Neural crest cell (in vitro differentiated cells): ENCODE results near the gene CERS6. TPM values are rescaled to one million over a fixed set of nuclear protein-coding genes. Genes with fewer than 3 reads are reported as not detected.

ENCODE experiments used
- DNase-seq: peaks from one replicate; pipeline ENCODE4 v3.0.0; 2021; ENCODE audit warnings: low read depth, mixed read lengths, low spot score
- H3K27ac Mint-ChIP-seq: one replicate; pipeline ENCODE4 v1.8.0; 2021; ENCODE audit warnings: mild to moderate bottlenecking, mixed read lengths; ENCODE audit not compliant: unreplicated experiment
- H3K27me3 Mint-ChIP-seq: 2 replicates; pipeline ENCODE4 v1.8.0; 2021; ENCODE audit warnings: low read depth, mild to moderate bottlenecking, mixed read lengths
- H3K36me3 Mint-ChIP-seq: 2 replicates; pipeline ENCODE4 v1.8.0; 2021; ENCODE audit warnings: low read depth, mild to moderate bottlenecking, mixed read lengths
- H3K4me1 Mint-ChIP-seq: 2 replicates; pipeline ENCODE4 v1.8.0; 2021; ENCODE audit warnings: mixed read lengths
- H3K4me3 Mint-ChIP-seq: one replicate; pipeline ENCODE4 v1.8.0; 2021; ENCODE audit warnings: mild to moderate bottlenecking, mixed read lengths
- H3K9me3 Mint-ChIP-seq: 2 replicates; pipeline ENCODE4 v1.8.0; 2021; ENCODE audit warnings: mixed read lengths
- total RNA-seq: library from RNA; stranded (reverse); gene quantifications from 2 replicates; pipeline ENCODE4 v1.2.1, GENCODE V29; 2021
- TF ChIP-seq, protein P1 (sequence below): fragments of 200-600 bp; sonication (generic); conservative IDR thresholded peaks from 2 replicates; pipeline ENCODE4 v1.5.0; 2021; ENCODE audit warnings: antibody characterized with exemption, mild to moderate bottlenecking

CERS6 gene
- total RNA-seq, 1 donor from 2014 or later, result 27.4 TPM

DNA sequence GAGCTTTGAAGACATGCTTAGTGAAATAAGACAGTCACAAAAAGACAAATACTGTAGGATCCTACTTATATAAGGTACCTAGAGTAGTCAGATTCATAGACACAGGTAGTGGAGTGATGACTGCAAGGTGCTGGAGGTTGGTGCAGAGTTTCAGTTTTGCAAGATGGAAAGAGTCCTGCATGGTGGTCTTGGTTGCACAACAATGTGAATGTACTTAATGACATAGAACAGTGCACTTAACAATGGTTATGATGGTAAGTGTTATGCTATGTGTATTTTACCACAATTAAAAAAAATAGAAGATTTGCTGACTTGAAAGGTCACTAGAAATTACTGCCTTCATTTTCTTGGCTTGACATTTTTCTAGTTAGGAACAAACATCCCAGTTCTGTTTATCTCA lies 9.5 kb downstream of the CERS6 start:
- Mint-ChIP-seq H3K27me3 (no peaks in the 10 kb centered on the region), H3K4me3 (no peak overlapping the region), H3K27ac (no peak overlapping the region), H3K9me3 (peaks cover 2% of the 10 kb centered on the region), H3K36me3 (peaks cover 3% of the 10 kb centered on the region), H3K4me1 (peaks cover 50% of the 10 kb centered on the region)
- no peak for DNase-seq
- TF ChIP-seq, protein P1, sequence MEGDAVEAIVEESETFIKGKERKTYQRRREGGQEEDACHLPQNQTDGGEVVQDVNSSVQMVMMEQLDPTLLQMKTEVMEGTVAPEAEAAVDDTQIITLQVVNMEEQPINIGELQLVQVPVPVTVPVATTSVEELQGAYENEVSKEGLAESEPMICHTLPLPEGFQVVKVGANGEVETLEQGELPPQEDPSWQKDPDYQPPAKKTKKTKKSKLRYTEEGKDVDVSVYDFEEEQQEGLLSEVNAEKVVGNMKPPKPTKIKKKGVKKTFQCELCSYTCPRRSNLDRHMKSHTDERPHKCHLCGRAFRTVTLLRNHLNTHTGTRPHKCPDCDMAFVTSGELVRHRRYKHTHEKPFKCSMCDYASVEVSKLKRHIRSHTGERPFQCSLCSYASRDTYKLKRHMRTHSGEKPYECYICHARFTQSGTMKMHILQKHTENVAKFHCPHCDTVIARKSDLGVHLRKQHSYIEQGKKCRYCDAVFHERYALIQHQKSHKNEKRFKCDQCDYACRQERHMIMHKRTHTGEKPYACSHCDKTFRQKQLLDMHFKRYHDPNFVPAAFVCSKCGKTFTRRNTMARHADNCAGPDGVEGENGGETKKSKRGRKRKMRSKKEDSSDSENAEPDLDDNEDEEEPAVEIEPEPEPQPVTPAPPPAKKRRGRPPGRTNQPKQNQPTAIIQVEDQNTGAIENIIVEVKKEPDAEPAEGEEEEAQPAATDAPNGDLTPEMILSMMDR, result no peak

DNA sequence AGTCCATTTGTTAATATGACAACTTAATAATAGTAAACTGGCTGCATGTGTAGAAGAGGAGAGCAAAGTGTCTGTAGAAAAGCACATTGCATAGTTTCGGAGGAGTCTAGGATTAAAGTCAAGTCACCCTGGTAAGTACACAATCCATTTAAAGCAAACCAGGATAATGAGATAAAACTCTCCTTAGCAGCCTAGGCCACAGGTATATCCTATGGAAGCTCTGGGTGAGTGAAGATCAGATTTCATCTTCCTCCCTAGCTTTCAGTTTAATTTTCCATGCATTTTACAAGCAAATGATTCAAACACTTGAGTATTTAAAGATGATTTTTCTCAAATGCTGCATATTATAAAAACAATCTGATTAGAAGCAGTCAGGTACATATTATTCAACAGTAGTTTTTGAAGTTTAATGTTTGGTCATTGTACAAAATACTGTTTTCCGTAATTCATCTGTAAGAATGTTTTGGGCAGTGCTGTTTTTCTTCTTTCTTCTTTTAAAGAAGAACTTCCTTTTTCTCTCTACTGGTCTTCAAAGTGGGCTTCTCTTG lies 10.2 kb downstream of the CERS6 start:
- H3K36me3 Mint-ChIP-seq, result peaks cover 3% of the 10 kb centered on the region
- H3K4me1 Mint-ChIP-seq, result peaks cover 51% of the 10 kb centered on the region
- peaks cover 2% of the 10 kb centered on the region for H3K9me3 Mint-ChIP-seq
- no peak for DNase-seq
- TF ChIP-seq, protein P1, result no peak
- H3K27me3 Mint-ChIP-seq, result no peaks in the 10 kb centered on the region
- no peak overlapping the region for H3K4me3 Mint-ChIP-seq
- no peak overlapping the region for H3K27ac Mint-ChIP-seq

DNA sequence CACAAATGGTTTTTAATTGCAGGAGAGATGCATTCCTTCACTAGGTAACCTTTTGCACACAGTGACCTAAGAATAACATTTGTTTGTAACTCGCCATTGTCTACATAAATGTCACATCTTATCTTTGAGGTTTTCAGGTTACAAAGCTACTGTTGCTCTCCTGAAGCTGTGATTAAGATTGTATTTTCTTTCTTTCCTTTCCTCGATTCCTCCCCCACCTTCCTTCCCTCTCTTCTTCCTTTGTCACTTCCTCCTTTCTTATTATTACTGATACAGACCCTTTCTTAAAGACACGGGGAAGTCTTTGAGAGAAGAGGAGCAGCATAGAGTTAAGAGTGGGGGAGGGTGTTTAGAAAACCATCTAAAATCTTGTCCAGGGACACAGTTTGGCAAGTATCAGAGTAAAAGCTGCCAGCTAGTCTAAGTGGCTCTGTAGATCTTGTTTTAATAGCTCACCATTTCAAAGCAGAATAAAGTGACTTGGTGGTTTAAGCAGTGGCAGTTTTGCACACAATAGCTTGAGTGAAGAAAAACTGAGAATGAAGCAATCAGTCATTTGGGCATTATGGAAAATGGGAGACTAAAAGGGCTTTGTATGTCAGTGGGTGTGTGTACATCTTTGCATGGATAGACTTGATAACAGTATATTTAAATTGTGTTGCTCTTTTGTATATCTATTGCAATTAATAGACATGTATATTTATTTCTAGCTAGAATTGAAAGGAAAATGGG lies 10.9 kb downstream of the CERS6 start:
- no peak for DNase-seq
- Mint-ChIP-seq H3K4me3 (no peak overlapping the region), H3K27ac (no peak overlapping the region), H3K9me3 (peaks cover 2% of the 10 kb centered on the region), H3K27me3 (no peaks in the 10 kb centered on the region), H3K36me3 (no peaks in the 10 kb centered on the region), H3K4me1 (peaks cover 57% of the 10 kb centered on the region)
- TF ChIP-seq, protein P1, result no peak

DNA sequence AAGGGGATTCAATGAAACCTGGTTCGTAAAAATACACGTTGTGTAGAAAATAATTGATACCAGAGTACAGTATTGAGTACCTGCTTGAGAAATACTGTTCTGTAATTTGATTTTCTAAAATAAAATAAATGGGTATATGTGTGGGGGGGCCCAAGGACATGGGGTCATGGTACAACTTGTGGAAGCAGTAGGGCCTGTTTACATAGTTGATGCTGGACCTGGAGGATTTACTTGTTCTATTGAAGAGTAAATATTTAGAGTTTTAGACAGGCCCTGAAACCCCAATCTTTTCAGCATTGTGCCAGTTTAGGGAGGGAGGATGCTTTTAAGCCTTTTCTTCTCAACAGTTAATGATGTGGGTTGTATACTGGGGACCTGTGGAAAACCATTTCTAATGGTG lies 11.7 kb downstream of the CERS6 start:
- Mint-ChIP-seq H3K27ac (no peak overlapping the region), H3K4me1 (peaks cover 62% of the 10 kb centered on the region), H3K4me3 (no peak overlapping the region), H3K9me3 (peaks cover 2% of the 10 kb centered on the region), H3K27me3 (no peaks in the 10 kb centered on the region), H3K36me3 (no peaks in the 10 kb centered on the region)
- TF ChIP-seq, protein P1, result no peak
- no peak for DNase-seq

DNA sequence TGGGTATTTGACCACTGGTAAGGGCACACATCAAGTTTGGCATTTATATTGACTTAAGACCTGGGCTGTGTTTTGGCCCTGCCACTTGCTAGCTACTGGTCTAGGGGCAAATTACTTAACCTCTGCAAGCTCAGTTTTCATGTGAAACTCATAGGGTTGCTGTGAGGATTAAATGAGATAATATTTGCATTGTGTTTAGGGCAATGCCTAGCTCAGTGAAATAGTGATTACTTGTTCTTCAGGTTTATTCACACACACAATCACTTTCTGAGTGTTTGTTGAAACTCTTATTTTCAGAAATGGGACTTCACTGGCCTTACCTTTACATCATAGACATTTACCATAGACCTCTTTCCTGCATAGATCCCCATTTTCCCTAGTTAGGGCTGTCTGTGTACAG lies 12.3 kb downstream of the CERS6 start:
- Mint-ChIP-seq H3K4me1 (peaks cover 62% of the 10 kb centered on the region), H3K27ac (no peak overlapping the region), H3K4me3 (no peak overlapping the region), H3K36me3 (no peaks in the 10 kb centered on the region), H3K27me3 (no peaks in the 10 kb centered on the region), H3K9me3 (peaks cover 2% of the 10 kb centered on the region)
- no peak for DNase-seq
- TF ChIP-seq, protein P1, result no peak
